K562 (cell line): ENCODE results near the gene MAP10. TPM values are rescaled to one million over a fixed set of nuclear protein-coding genes. Genes with fewer than 3 reads are reported as not detected.

Source experiments
- ATAC-seq: fragments of 200-7000 bp; cut with Tn5 transposase; 3 replicates; pipeline ENCODE4 v1.9.1; 2020; ENCODE audit warnings: moderate library complexity
- BruUV-seq: library from RNA; stranded (reverse); fragments of 400-500 nt; replicated peaks from 2 replicates; lab custom pipeline; 2021; lab: Mats Ljungman, UMichigan
- CTCF ChIA-PET: fragments of 300-600 bp; formaldehyde crosslinking; extraction: SDS; loops from one replicate; lab custom pipeline; 2021; ENCODE audit warnings: low intra/inter-chr PET ratio; lab: Yijun Ruan, JAX
- POLR2A ChIA-PET: fragments of 300-600, 350-650 bp; sonication (Branson Sonifier 250); formaldehyde crosslinking; extraction: SDS; loops from one replicate; lab custom pipeline; 2021; ENCODE audit warnings: antibody characterized with exemption, inconsistent platforms; lab: Yijun Ruan, JAX
- DNase-seq, 4 experiments: peaks; one replicate each; pipeline versions ENCODE4 v3.0.0 to v3.0.0-alpha.2; 2011 to 2018; ENCODE audit warnings: low spot score in 3 of 4, mixed read lengths in 3 of 4; ENCODE audit errors: extremely low read depth in 1 of 4
- FAIRE-seq: peaks from 2 replicates; lab custom pipeline; 2011; peaks lifted over from hg19 to GRCh38; lab: Jason Lieb, UNC
- H2AFZ ChIP-seq: 2 replicates; pipeline ENCODE4 v1.6.0; 2011; ENCODE audit warnings: low read depth, low read length, control low read depth, inconsistent platforms
- H3K27ac ChIP-seq: fragments of 200-600 bp; 3 replicates; pipeline ENCODE4 v1.8.0; 2011; ENCODE audit warnings: low read depth, mild to moderate bottlenecking, control low read depth, inconsistent platforms, low read length, moderate library complexity, mixed read lengths; ENCODE audit errors: extremely low read depth
- H3K27me3 ChIP-seq, 2 experiments: fragments of 300-600 bp in 1 of 2; 2 replicates in 1 of 2; 3 replicates in 1 of 2; pipeline versions ENCODE4 v1.6.0 to v1.8.0; 2011; ENCODE audit warnings: inconsistent platforms in 2 of 2, low read length in 2 of 2, mild to moderate bottlenecking in 1 of 2, mixed read lengths in 1 of 2, moderate library complexity in 1 of 2; ENCODE audit not compliant: control insufficient read depth in 2 of 2, insufficient read depth in 2 of 2
- H3K36me3 ChIP-seq: fragments of 300-600 bp; 3 replicates; pipeline ENCODE4 v1.8.0; 2011; ENCODE audit warnings: mild to moderate bottlenecking, low read length, inconsistent platforms; ENCODE audit not compliant: control insufficient read depth, insufficient read depth
- H3K4me1 ChIP-seq, 2 experiments: fragments of 200-600 bp in 1 of 2; replicated peaks in 1 of 2; 2 replicates in 1 of 2; 3 replicates in 1 of 2; pipeline versions ENCODE4 v1.5.1 to v1.8.0; 2011; ENCODE audit warnings: inconsistent platforms in 2 of 2, low read length in 2 of 2, mild to moderate bottlenecking in 1 of 2, mixed read lengths in 1 of 2, moderate library complexity in 1 of 2; ENCODE audit not compliant: control insufficient read depth in 2 of 2, insufficient read depth in 2 of 2
- H3K4me2 ChIP-seq: 2 replicates; pipeline ENCODE4 v1.6.1; 2011; ENCODE audit warnings: low read length, control low read depth, inconsistent platforms, mixed read lengths; ENCODE audit not compliant: insufficient read depth
- H3K4me3 ChIP-seq: fragments of 200-600 bp; sonication (generic), shearing (Covaris generic); 2 replicates; pipeline ENCODE4 v1.5.1; 2016; ENCODE audit warnings: control low read depth, inconsistent platforms
- H3K79me2 ChIP-seq: fragments of 200-600 bp; 3 replicates; pipeline ENCODE4 v1.8.0; 2011; ENCODE audit warnings: low read length, inconsistent platforms; ENCODE audit not compliant: control insufficient read depth, insufficient read depth
- H3K9ac ChIP-seq, 2 experiments: 2 replicates each; pipeline versions ENCODE4 v1.6.0 to v1.6.1; 2011; ENCODE audit warnings: low read depth in 2 of 2, low read length in 2 of 2, control low read depth in 1 of 2, inconsistent platforms in 1 of 2, mild to moderate bottlenecking in 1 of 2, mixed read lengths in 1 of 2; ENCODE audit not compliant: insufficient read depth in 1 of 2
- H3K9me1 ChIP-seq: one replicate; pipeline ENCODE4 v1.6.0; 2011; ENCODE audit warnings: inconsistent platforms, mild to moderate bottlenecking, low read length, moderate library complexity; ENCODE audit not compliant: control insufficient read depth, insufficient read depth
- H3K9me3 ChIP-seq: replicated peaks from 2 replicates; pipeline ENCODE4 v1.5.1; 2011; ENCODE audit warnings: low read depth, low read length, inconsistent platforms; ENCODE audit not compliant: control insufficient read depth, insufficient read depth
- H4K20me1 ChIP-seq: replicated peaks from 2 replicates; pipeline ENCODE4 v1.6.1; 2011; ENCODE audit warnings: low read length, inconsistent platforms, mixed read lengths; ENCODE audit not compliant: control insufficient read depth, insufficient read depth
- CEBPB ChIP-seq: fragments of 450-650 bp; IDR thresholded peaks from 2 replicates; pipeline ENCODE4 v1.6.1; 2016; ENCODE audit warnings: missing genetic modification characterization, missing compliant biosample characterization
- CEBPG ChIP-seq, 3 experiments: fragments of 200-800 bp in 1 of 3; sonication (Bioruptor generic) in 1 of 3; sonication (generic) in 1 of 3; formaldehyde crosslinking in 1 of 3; IDR thresholded peaks in 2 of 3; conservative IDR thresholded peaks in 1 of 3; 2 replicates each; pipeline versions ENCODE4 v1.6.1 to v1.8.0; 2016 to 2022; ENCODE audit warnings: missing compliant biosample characterization in 2 of 3, missing genetic modification characterization in 2 of 3, mild to moderate bottlenecking in 1 of 3, missing genetic modification reagents in 1 of 3
- ETS2 ChIP-seq: IDR thresholded peaks from 2 replicates; pipeline ENCODE4 v1.6.1; 2016; ENCODE audit warnings: borderline replicate concordance, missing genetic modification characterization, mild to moderate bottlenecking, moderate library complexity, missing compliant biosample characterization; ENCODE audit not compliant: poor library complexity, severe bottlenecking
- FOSL1 ChIP-seq: fragments of 200-800 bp; sonication (Bioruptor generic); conservative IDR thresholded peaks from 2 replicates; pipeline ENCODE4 v1.6.1; 2016; ENCODE audit warnings: missing genetic modification characterization, missing compliant biosample characterization
- HCFC1 ChIP-seq: IDR thresholded peaks from 2 replicates; pipeline ENCODE4 v1.6.1; 2012; ENCODE audit warnings: low read depth, low read length, improper control_type of control experiment
- NCOA2 ChIP-seq, 2 experiments: fragments of 450-650 bp; IDR thresholded peaks; 2 replicates each; pipeline ENCODE4 v1.6.1; 2018; ENCODE audit warnings: mild to moderate bottlenecking in 2 of 2, moderate library complexity in 1 of 2; ENCODE audit not compliant: partially characterized antibody in 2 of 2
- NCOA4 ChIP-seq: fragments of 450-650 bp; IDR thresholded peaks from 2 replicates; pipeline ENCODE4 v1.6.1; 2018; ENCODE audit warnings: mild to moderate bottlenecking; ENCODE audit not compliant: partially characterized antibody
- NFIC ChIP-seq: fragments of 450-650 bp; IDR thresholded peaks from 2 replicates; pipeline ENCODE4 v1.6.1; 2017; ENCODE audit warnings: mild to moderate bottlenecking, inconsistent platforms
- PRMT5 ChIP-seq: sonication (generic); formaldehyde crosslinking; IDR thresholded peaks from 2 replicates; pipeline ENCODE4 v1.5.0; 2020; ENCODE audit warnings: missing genetic modification reagents
- ZFX ChIP-seq: sonication (generic); formaldehyde crosslinking; IDR thresholded peaks from 2 replicates; pipeline ENCODE4 v1.8.0; 2022; ENCODE audit warnings: mild to moderate bottlenecking, missing genetic modification reagents, moderate library complexity
- ZNF134 ChIP-seq: fragments of 250-450 bp; sonication (Bioruptor Pico); conservative IDR thresholded peaks from 2 replicates; pipeline ENCODE4 v1.4.0; 2020
- ZNF324 ChIP-seq: fragments of 250-450 bp; sonication (Bioruptor Pico); IDR thresholded peaks from 2 replicates; pipeline ENCODE4 v1.4.0; 2020; ENCODE audit warnings: mild to moderate bottlenecking
- ZNF551 ChIP-seq: fragments of 250-450 bp; sonication (Bioruptor Pico); IDR thresholded peaks from 2 replicates; pipeline ENCODE4 v1.5.0; 2021; ENCODE audit warnings: mild to moderate bottlenecking, moderate library complexity
- WGBS: fragments of 100-300 bp; shearing (Covaris generic); methylation state at CpG from one replicate; pipeline ENCODE4 v1.1.6; 2016; ENCODE audit warnings: low coverage, mixed read lengths; ENCODE audit not compliant: insufficient coverage; ENCODE audit errors: missing lambda C conversion rate; 5-methylcytosine and 5-hydroxymethylcytosine counted together
- in situ Hi-C: fragments of 300-500 bp; cut with MboI; formaldehyde crosslinking; loops from 4 replicates; pipeline ENCODE4 v1.15.0; 2018; ENCODE audit warnings: inconsistent platforms, mixed read lengths
- intact Hi-C: fragments of 100-400 bp; cut with micrococcal nuclease; formaldehyde crosslinking; loops from 2 replicates; pipeline ENCODE4 v1.14.2; 2022
- polyA plus RNA-seq, 8 experiments: library from polyadenylated mRNA; depleted of rRNA in 4 of 8; stranded (reverse) in 5 of 8; unstranded in 3 of 8; fragments of >200 nt; fragmentation: Nextera tagmentation in 2 of 8; fragmentation: Illumina TruSeq in 1 of 8; extraction: Ambion mirVana in 2 of 8; extraction: Trizol in 1 of 8; gene quantifications; 2 replicates each; pipeline versions ENCODE4 v1.2.1 to v1.2.3, GENCODE V29; 2011 to 2014; ENCODE audit warnings: inconsistent platforms in 1 of 8, missing spikeins in 1 of 8
- total RNA-seq, 7 experiments: library from RNA; depleted of rRNA in 6 of 7; stranded (reverse); fragments of >200 nt in 6 of 7; fragmentation: Illumina TruSeq in 2 of 7; extraction: Trizol in 2 of 7; gene quantifications; 2 replicates each; pipeline versions ENCODE4 v1.2.1 to v1.2.3, GENCODE V29; 2011 to 2021; ENCODE audit warnings: low replicate concordance in 1 of 7
- TF ChIP-seq, protein P1 (sequence below): sonication (generic); formaldehyde crosslinking; IDR thresholded peaks from 2 replicates; pipeline ENCODE4 v1.8.1; 2023; ENCODE audit warnings: missing genetic modification reagents, mild to moderate bottlenecking, borderline replicate concordance
- TF ChIP-seq, protein P2 (sequence below), 2 experiments: fragments of 450-650 bp; conservative IDR thresholded peaks; 2 replicates each; pipeline ENCODE4 v1.6.1; 2017; ENCODE audit warnings: mild to moderate bottlenecking in 2 of 2, moderate library complexity in 2 of 2

The MAP10 gene
- total and polyA plus RNA-seq, 9 of the 15 experiments (the other 6 are each of a cell fraction or from before 2014, with no cell fraction given): 0.11 to 0.98 (median 0.69) TPM

DNA sequence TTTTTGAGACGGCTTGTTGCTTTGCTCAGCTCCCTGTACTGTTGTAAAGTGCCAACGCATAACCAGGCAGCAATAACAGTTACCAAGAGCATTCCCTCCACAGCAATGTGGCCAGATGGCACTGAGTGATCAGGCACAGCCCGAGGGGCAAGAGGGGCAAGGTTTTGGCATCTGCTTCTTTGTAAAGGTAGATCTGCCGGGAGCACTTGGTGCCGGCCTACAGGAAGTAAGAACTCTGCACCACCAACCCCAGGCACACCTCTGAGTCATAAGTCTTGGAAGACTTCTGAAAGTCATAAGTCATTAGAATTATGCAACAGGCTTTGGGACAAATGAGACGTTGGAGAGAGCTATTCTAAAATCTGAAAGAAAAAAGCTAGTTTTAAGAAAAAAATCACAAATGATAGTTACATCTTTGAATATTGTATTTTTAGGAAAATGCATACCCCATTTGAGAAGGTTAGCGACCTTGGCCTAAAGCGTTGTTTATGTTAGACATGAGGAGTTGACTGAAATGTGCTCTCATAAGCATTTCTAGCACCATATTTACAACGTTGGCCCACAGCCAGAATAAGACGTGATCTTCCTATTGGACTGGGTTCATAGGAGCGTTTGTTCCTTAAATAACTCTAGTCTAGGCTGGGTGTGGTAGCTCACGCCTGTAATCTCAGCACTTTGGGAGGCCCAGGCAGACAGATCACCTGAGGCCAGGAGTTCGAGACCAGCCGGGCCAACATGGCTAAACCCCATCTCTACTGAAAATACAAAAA, 37.7 kb upstream of the MAP10 start:
- Histone ChIP-seq H3K27me3 (no peaks in the 10 kb centered on the region), H3K4me3 (no peak overlapping the region), H3K4me2 (no peak overlapping the region), H3K9me1 (no peaks in the 10 kb centered on the region), H4K20me1 (no peaks in the 10 kb centered on the region), H3K36me3 (no peaks in the 10 kb centered on the region), H2AFZ (no peak overlapping the region), H3K9me3 (no peaks in the 10 kb centered on the region), H3K79me2 (no peaks in the 10 kb centered on the region), H3K27ac (no peak overlapping the region), H3K9ac (no peak overlapping the region), H3K4me1 (no peaks in the 10 kb centered on the region)
- ATAC-seq (no peak), DNase-seq (no peak), FAIRE-seq (no peak)
- CTCF ChIA-PET: no interaction called here
- POLR2A ChIA-PET: no interaction called here
- WGBS: under 1% methylated on average over 14 of the region's 14 CpGs
- intact Hi-C loops (no loop called here), in situ Hi-C loops (no loop called here)
- no TSS peak for BruUV-seq
- TF ChIP-seq ZNF324: no peak
- TF ChIP-seq ZNF551: no peak
- TF ChIP-seq NCOA2 (IDR thresholded peaks at IDR 0.05; ENCODE audit: partially characterized antibody in 2 of 2): no peak
- no peak for TF ChIP-seq PRMT5 (CRISPR knock-in tag)
- TF ChIP-seq ETS2 (tag): no peak
- TF ChIP-seq ZNF134 (CRISPR knock-in tag): no peak
- peak; percentile 50 for TF ChIP-seq FOSL1
- peak; percentile 57 for TF ChIP-seq NFIC
- no peak for TF ChIP-seq HCFC1
- peak; percentile 47; the same call in 1 of the 2 replicates for TF ChIP-seq CEBPB (tag)
- TF ChIP-seq, protein P1, sequence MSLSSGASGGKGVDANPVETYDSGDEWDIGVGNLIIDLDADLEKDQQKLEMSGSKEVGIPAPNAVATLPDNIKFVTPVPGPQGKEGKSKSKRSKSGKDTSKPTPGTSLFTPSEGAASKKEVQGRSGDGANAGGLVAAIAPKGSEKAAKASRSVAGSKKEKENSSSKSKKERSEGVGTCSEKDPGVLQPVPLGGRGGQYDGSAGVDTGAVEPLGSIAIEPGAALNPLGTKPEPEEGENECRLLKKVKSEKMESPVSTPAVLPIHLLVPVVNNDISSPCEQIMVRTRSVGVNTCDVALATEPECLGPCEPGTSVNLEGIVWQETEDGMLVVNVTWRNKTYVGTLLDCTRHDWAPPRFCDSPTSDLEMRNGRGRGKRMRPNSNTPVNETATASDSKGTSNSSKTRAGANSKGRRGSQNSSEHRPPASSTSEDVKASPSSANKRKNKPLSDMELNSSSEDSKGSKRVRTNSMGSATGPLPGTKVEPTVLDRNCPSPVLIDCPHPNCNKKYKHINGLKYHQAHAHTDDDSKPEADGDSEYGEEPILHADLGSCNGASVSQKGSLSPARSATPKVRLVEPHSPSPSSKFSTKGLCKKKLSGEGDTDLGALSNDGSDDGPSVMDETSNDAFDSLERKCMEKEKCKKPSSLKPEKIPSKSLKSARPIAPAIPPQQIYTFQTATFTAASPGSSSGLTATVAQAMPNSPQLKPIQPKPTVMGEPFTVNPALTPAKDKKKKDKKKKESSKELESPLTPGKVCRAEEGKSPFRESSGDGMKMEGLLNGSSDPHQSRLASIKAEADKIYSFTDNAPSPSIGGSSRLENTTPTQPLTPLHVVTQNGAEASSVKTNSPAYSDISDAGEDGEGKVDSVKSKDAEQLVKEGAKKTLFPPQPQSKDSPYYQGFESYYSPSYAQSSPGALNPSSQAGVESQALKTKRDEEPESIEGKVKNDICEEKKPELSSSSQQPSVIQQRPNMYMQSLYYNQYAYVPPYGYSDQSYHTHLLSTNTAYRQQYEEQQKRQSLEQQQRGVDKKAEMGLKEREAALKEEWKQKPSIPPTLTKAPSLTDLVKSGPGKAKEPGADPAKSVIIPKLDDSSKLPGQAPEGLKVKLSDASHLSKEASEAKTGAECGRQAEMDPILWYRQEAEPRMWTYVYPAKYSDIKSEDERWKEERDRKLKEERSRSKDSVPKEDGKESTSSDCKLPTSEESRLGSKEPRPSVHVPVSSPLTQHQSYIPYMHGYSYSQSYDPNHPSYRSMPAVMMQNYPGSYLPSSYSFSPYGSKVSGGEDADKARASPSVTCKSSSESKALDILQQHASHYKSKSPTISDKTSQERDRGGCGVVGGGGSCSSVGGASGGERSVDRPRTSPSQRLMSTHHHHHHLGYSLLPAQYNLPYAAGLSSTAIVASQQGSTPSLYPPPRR (CRISPR knock-in tag): no peak
- no peak for TF ChIP-seq CEBPG (CRISPR knock-in tag; IDR thresholded peaks at IDR 0.05)
- TF ChIP-seq CEBPG (tag; conservative IDR thresholded peaks at IDR 0.05 in 1 of 2, IDR thresholded peaks at IDR 0.05 in 1 of 2): peak in 1 of 2 experiments; percentile 59; a peak in 2 of 4 replicates
- no peak for TF ChIP-seq NCOA4
- TF ChIP-seq, protein P2, sequence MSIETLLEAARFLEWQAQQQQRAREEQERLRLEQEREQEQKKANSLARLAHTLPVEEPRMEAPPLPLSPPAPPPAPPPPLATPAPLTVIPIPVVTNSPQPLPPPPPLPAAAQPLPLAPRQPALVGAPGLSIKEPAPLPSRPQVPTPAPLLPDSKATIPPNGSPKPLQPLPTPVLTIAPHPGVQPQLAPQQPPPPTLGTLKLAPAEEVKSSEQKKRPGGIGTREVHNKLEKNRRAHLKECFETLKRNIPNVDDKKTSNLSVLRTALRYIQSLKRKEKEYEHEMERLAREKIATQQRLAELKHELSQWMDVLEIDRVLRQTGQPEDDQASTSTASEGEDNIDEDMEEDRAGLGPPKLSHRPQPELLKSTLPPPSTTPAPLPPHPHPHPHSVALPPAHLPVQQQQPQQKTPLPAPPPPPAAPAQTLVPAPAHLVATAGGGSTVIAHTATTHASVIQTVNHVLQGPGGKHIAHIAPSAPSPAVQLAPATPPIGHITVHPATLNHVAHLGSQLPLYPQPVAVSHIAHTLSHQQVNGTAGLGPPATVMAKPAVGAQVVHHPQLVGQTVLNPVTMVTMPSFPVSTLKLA (conservative IDR thresholded peaks at IDR 0.05): no peak
- no peak for TF ChIP-seq ZFX
